Thoracic aorta (tissue), 2 donors: ENCODE data around the gene NEU4. TPM values are rescaled to one million over a fixed set of nuclear protein-coding genes. Genes with fewer than 3 reads are reported as not detected.

Experiments
- ATAC-seq: fragments of 150-250 bp; one replicate; pipeline ENCODE4 v1.8.0; 2017; ENCODE audit warnings: low read depth; ENCODE audit not compliant: insufficient number of reproducible peaks, low FRiP score
- DNase-seq: peaks from one replicate; pipeline ENCODE4 v3.0.0-alpha.2; 2020; ENCODE audit warnings: low spot score
- H3K27ac ChIP-seq, 2 donors: fragments of 200-600 bp; sonication (generic); 1 replicate in 1 of 2; 2 replicates in 1 of 2; pipeline ENCODE4 v1.5.1; 2016; ENCODE audit warnings: mild to moderate bottlenecking in 2 of 2, moderate library complexity in 2 of 2
- H3K27me3 ChIP-seq: fragments of 200-600 bp; sonication (generic); replicated peaks from 2 replicates; pipeline ENCODE4 v1.6.0; 2016; ENCODE audit warnings: mild to moderate bottlenecking; ENCODE audit not compliant: insufficient read depth
- H3K36me3 ChIP-seq: fragments of 200-600 bp; sonication (generic); one replicate; pipeline ENCODE4 v1.5.1; 2016
- H3K4me1 ChIP-seq, 2 donors: fragments of 200-600 bp; sonication (generic); 1 replicate in 1 of 2; 2 replicates in 1 of 2; pipeline versions ENCODE4 v1.5.1 to v1.6.0; 2016; ENCODE audit warnings: low read depth in 2 of 2, mild to moderate bottlenecking in 1 of 2; ENCODE audit not compliant: control insufficient read depth in 1 of 2
- H3K4me3 ChIP-seq: fragments of 200-600 bp; sonication (generic); 2 replicates; pipeline ENCODE4 v1.5.1; 2016; ENCODE audit warnings: mild to moderate bottlenecking
- H3K9me3 ChIP-seq: fragments of 200-600 bp; sonication (generic); 2 replicates; pipeline ENCODE4 v1.5.1; 2016
- CTCF ChIP-seq: fragments of 200-600 bp; sonication (generic); IDR thresholded peaks from one replicate; pipeline ENCODE4 v1.5.1; 2019; ENCODE audit warnings: antibody characterized with exemption
- total RNA-seq, 2 donors: library from RNA; depleted of rRNA; stranded (reverse); fragments of >200 nt; gene quantifications; one replicate each; pipeline versions ENCODE4 v1.1.0 to v1.2.3, GENCODE V29; 2016

Gene NEU4
- total RNA-seq, 2 donors from 2014 or later: 5.4 to 22.0 TPM

- Histone ChIP-seq H3K9me3 (no peaks in the 10 kb centered on the region), H3K4me1 (no peaks in the 10 kb centered on the region), H3K27ac (no peak overlapping the region), H3K36me3 (no peaks in the 10 kb centered on the region), H3K4me3 (no peak overlapping the region), H3K27me3 (peaks cover 23% of the 10 kb centered on the region)
- ATAC-seq: no peak
- no peak for DNase-seq
- TF ChIP-seq CTCF: no peak
These were observed 57.2 kb downstream of the NEU4 start for GRCh38 chr2:241865957-241866789.

Other genes with a start within 250 kb of the NEU4 start
- gene THAP4, start 172.0 kb upstream of the NEU4 start, total RNA-seq: 10 to 100 TPM; 27.2 to 31.1 TPM
- 10 to 100 TPM; 52.0 to 86.1 TPM for gene ATG4B, start 171.5 kb upstream of the NEU4 start, total RNA-seq
- 1 to 10 TPM; 6.2 to 6.4 TPM for gene DTYMK, start 122.4 kb upstream of the NEU4 start, total RNA-seq
- 10 to 100 TPM; 27.3 to 64.8 TPM for gene ING5, start 107.2 kb upstream of the NEU4 start, total RNA-seq
- 10 to 100 TPM; 11.1 to 38.0 TPM for gene D2HGDH, start 74.6 kb upstream of the NEU4 start, total RNA-seq
- gene GAL3ST2, start 32.4 kb upstream of the NEU4 start, total RNA-seq: 1 to 10 TPM in 1 of 2 donors, under 1 TPM in 1; 0.49 to 2.2 TPM
- under 1 TPM; 0.68 to 0.92 TPM for gene PDCD1, start 49.7 kb downstream of the NEU4 start, total RNA-seq
- under 1 TPM in 1 of 2 donors, not detected in 1; 0.63 TPM for gene RTP5, start 60.5 kb downstream of the NEU4 start, total RNA-seq